ENCODE measurements around the gene TPH2. TPM values are rescaled to one million over a fixed set of nuclear protein-coding genes. Genes with fewer than 3 reads are reported as not detected.

The TPH2 gene
- total RNA-seq, 1 experiment from 2014 or later: not detected

DNA sequence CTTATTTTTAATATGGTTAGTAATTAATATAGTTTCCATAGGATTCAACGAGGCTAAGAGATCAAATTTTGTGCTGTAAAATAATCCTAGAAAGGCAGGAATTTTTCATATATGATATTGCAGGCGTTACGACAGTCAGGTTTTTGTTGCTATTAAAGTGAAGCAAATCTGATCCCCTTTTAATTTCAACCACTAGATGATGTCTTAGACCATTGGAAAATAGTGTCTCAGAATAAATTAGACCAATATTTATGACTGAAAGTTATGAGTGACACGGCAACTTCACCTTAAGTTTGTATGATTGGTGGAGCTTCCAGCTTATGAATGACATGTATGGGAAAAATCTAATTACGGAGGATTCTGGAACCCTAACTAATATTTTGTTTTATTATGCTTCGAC is 2.5 kb downstream of the TPH2 start:
- ChIA-PET CTCF (no interaction called here), POLR2A (no interaction called here)
- peaks cover 71% of the 10 kb centered on the region for H3K27me3 Mint-ChIP-seq (ENCODE audit: insufficient read depth, unreplicated experiment)
- intact Hi-C loops (cut with micrococcal nuclease): no loop called here
- no TSS peak for BruUV-seq (replicated peaks)
- H3K27ac Mint-ChIP-seq (ENCODE audit: low read depth, unreplicated experiment): no peak overlapping the region
- DNase-seq (ENCODE audit: unreplicated experiment): no peak
- H3K4me3 Mint-ChIP-seq (ENCODE audit: unreplicated experiment): no peak overlapping the region
- TF ChIP-seq, protein P1, sequence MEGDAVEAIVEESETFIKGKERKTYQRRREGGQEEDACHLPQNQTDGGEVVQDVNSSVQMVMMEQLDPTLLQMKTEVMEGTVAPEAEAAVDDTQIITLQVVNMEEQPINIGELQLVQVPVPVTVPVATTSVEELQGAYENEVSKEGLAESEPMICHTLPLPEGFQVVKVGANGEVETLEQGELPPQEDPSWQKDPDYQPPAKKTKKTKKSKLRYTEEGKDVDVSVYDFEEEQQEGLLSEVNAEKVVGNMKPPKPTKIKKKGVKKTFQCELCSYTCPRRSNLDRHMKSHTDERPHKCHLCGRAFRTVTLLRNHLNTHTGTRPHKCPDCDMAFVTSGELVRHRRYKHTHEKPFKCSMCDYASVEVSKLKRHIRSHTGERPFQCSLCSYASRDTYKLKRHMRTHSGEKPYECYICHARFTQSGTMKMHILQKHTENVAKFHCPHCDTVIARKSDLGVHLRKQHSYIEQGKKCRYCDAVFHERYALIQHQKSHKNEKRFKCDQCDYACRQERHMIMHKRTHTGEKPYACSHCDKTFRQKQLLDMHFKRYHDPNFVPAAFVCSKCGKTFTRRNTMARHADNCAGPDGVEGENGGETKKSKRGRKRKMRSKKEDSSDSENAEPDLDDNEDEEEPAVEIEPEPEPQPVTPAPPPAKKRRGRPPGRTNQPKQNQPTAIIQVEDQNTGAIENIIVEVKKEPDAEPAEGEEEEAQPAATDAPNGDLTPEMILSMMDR (IDR thresholded peaks at IDR 0.05; ENCODE audit: unreplicated experiment): no peak
- no peaks in the 10 kb centered on the region for H3K4me1 Mint-ChIP-seq (ENCODE audit: insufficient read depth, unreplicated experiment)
- H3K9me3 Mint-ChIP-seq (ENCODE audit: unreplicated experiment): no peaks in the 10 kb centered on the region
- H3K36me3 Mint-ChIP-seq (ENCODE audit: insufficient read depth, unreplicated experiment): no peaks in the 10 kb centered on the region

DNA sequence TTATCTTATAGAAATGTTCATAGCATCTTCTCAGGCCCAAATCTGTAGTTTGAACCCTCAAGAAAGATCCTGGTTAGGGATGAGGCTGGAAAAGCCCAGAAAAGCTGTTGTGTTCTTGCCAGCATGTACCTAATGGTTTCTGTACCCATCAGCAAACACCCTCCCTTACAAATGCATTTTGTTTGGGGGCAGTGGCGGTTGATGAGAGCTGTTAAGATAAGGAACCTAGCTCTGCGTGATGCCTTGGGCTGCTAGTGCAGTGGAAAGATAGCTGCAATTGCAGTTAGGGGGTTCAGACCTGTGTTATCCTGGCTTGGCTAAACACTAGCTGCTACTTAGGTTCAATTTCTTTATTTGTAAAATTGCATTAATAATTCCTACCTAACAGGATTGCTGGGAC is 3.6 kb downstream of the TPH2 start:
- TF ChIP-seq, protein P1 (IDR thresholded peaks at IDR 0.05; ENCODE audit: unreplicated experiment): no peak
- Mint-ChIP-seq H3K27ac (ENCODE audit: low read depth, unreplicated experiment) (no peak overlapping the region), H3K4me1 (ENCODE audit: insufficient read depth, unreplicated experiment) (peaks cover under 1% of the 10 kb centered on the region), H3K4me3 (ENCODE audit: unreplicated experiment) (no peak overlapping the region), H3K9me3 (ENCODE audit: unreplicated experiment) (no peaks in the 10 kb centered on the region), H3K36me3 (ENCODE audit: insufficient read depth, unreplicated experiment) (no peaks in the 10 kb centered on the region), H3K27me3 (ENCODE audit: insufficient read depth, unreplicated experiment) (peaks cover 75% of the 10 kb centered on the region)
- BruUV-seq (replicated peaks): no TSS peak
- ChIA-PET CTCF (no interaction called here), POLR2A (interaction anchor here (0.5 kb wide), 1 partner anchor 136 kb away, joined by 8 read pairs; no protein-coding TSS in a partner anchor)
- DNase-seq (ENCODE audit: unreplicated experiment): no peak
- intact Hi-C loops (cut with micrococcal nuclease): no loop called here

DNA sequence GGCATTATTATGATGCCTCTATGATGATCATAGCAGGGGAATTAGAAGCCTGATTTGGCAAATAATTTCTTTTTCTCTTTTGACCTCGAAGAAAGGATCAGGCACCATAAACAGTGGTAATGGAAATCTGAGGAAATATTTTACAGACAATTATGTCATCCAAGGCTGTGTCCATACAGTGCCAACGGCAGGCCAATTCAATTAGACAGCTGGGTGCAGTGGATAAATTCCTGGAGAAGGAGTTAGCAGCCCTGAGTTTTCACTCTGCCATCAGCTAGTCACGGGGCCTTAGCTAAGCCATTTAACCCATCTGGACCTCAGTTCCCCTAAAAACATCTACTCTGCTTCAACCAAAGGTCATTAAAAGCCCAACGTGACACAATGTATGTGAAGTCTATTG is 4.1 kb downstream of the TPH2 start:
- intact Hi-C loops (cut with micrococcal nuclease): no loop called here
- BruUV-seq (replicated peaks): no TSS peak
- H3K4me3 Mint-ChIP-seq (ENCODE audit: unreplicated experiment): no peak overlapping the region
- no peak for DNase-seq (ENCODE audit: unreplicated experiment)
- H3K27me3 Mint-ChIP-seq (ENCODE audit: insufficient read depth, unreplicated experiment): peaks cover 72% of the 10 kb centered on the region
- POLR2A ChIA-PET: no interaction called here
- H3K36me3 Mint-ChIP-seq (ENCODE audit: insufficient read depth, unreplicated experiment): no peaks in the 10 kb centered on the region
- CTCF ChIA-PET: no interaction called here
- peaks cover 5% of the 10 kb centered on the region for H3K4me1 Mint-ChIP-seq (ENCODE audit: insufficient read depth, unreplicated experiment)
- TF ChIP-seq, protein P1 (IDR thresholded peaks at IDR 0.05; ENCODE audit: unreplicated experiment): no peak
- H3K27ac Mint-ChIP-seq (ENCODE audit: low read depth, unreplicated experiment): no peak overlapping the region
- H3K9me3 Mint-ChIP-seq (ENCODE audit: unreplicated experiment): no peaks in the 10 kb centered on the region

DNA sequence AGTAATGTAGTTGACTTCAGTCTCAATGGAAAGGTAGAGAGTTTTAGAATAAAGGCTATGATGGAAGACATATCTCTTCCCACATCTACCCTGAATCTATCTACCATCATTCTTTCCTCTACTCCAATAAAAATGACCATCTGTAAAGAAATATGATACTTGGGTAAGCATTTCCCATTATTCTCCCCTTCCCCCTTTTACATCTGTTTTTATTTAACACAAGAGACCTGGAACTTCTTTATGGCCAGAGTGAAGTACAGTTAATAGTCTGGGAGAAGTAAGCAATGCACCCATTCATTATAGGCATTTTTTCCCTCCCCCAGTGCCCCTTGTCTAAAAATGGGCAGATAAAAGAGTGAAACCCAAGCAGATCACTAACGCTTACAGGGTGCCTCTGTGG is 6.5 kb downstream of the TPH2 start:
- H3K4me3 Mint-ChIP-seq (ENCODE audit: unreplicated experiment): no peak overlapping the region
- DNase-seq (ENCODE audit: unreplicated experiment): no peak
- H3K27me3 Mint-ChIP-seq (ENCODE audit: insufficient read depth, unreplicated experiment): peaks cover 57% of the 10 kb centered on the region
- intact Hi-C loops (cut with micrococcal nuclease): no loop called here
- no peaks in the 10 kb centered on the region for H3K36me3 Mint-ChIP-seq (ENCODE audit: insufficient read depth, unreplicated experiment)
- no TSS peak for BruUV-seq (replicated peaks)
- TF ChIP-seq, protein P1 (IDR thresholded peaks at IDR 0.05; ENCODE audit: unreplicated experiment): no peak
- POLR2A ChIA-PET: no interaction called here
- no peaks in the 10 kb centered on the region for H3K9me3 Mint-ChIP-seq (ENCODE audit: unreplicated experiment)
- peaks cover 7% of the 10 kb centered on the region for H3K4me1 Mint-ChIP-seq (ENCODE audit: insufficient read depth, unreplicated experiment)
- CTCF ChIA-PET: interaction anchor here (0.5 kb wide), 1 partner anchor 791 kb away, joined by 3 read pairs; no protein-coding TSS in a partner anchor
- no peak overlapping the region for H3K27ac Mint-ChIP-seq (ENCODE audit: low read depth, unreplicated experiment)

All from MCF 10A (cell line).